Vagina (tissue), 2 donors: Measurements from ENCODE around the gene ZNF580. TPM values are rescaled to one million over a fixed set of nuclear protein-coding genes. Genes with fewer than 3 reads are reported as not detected.
A peak's percentile ranks its signal among the peaks of the same experiment; 100 is the strongest.

Source experiments
- DNase-seq, 2 donors: peaks; one replicate each; pipeline ENCODE4 v3.0.0-alpha.2; 2017; ENCODE audit errors: extremely low spot score in 2 of 2
- H3K27ac ChIP-seq: fragments of 200-600 bp; sonication (generic); one replicate; pipeline ENCODE4 v1.5.1; 2019
- H3K27me3 ChIP-seq: fragments of 200-600 bp; sonication (generic); one replicate; pipeline ENCODE4 v1.5.1; 2019
- H3K36me3 ChIP-seq, 2 donors: fragments of 200-600 bp; sonication (generic); one replicate each; pipeline ENCODE4 v1.5.1; 2017 to 2019
- H3K4me1 ChIP-seq: fragments of 200-600 bp; sonication (generic); one replicate; pipeline ENCODE4 v1.5.1; 2019
- H3K4me3 ChIP-seq, 2 donors: fragments of 200-600 bp; sonication (generic); 1 replicate in 1 of 2; 2 replicates in 1 of 2; pipeline ENCODE4 v1.5.1; 2016 to 2019
- H3K9me3 ChIP-seq: fragments of 200-600 bp; sonication (generic); one replicate; pipeline ENCODE4 v1.5.1; 2019
- CTCF ChIP-seq, 3 experiments: fragments of 450-650 bp in 2 of 3; fragments of 200-600 bp in 1 of 3; sonication (generic) in 1 of 3; IDR thresholded peaks; one replicate each; pipeline ENCODE4 v1.5.1; 2017 to 2019; ENCODE audit warnings: antibody characterized with exemption in 3 of 3, mild to moderate bottlenecking in 2 of 3, moderate library complexity in 2 of 3
- POLR2A ChIP-seq, 2 donors: fragments of 450-650 bp; IDR thresholded peaks; one replicate each; pipeline ENCODE4 v1.6.1; 2017; ENCODE audit warnings: antibody characterized with exemption in 2 of 2, mild to moderate bottlenecking in 2 of 2, moderate library complexity in 2 of 2
- POLR2AphosphoS5 ChIP-seq, 2 donors: sonication (generic); formaldehyde crosslinking; IDR thresholded peaks; one replicate each; pipeline ENCODE4 v1.9.0; 2017; ENCODE audit warnings: antibody characterized with exemption in 2 of 2, mild to moderate bottlenecking in 2 of 2, low read depth in 1 of 2; ENCODE audit not compliant: insufficient read depth in 1 of 2
- intact Hi-C: fragments of 100-400 bp; cut with DNase I; formaldehyde crosslinking; loops from one replicate; pipeline ENCODE4 v1.15.1; 2023
- total RNA-seq: library from RNA; depleted of rRNA; stranded (reverse); fragments of >200 nt; gene quantifications from one replicate; pipeline ENCODE4 v1.2.3, GENCODE V29; 2016

Gene ZNF580
- total RNA-seq, 1 donor from 2014 or later = 30.9 TPM

- H3K4me3 ChIP-seq = no peak overlapping the region
- no peaks in the 10 kb centered on the region for H3K9me3 ChIP-seq
- H3K27ac ChIP-seq = no peak overlapping the region
- TF ChIP-seq POLR2A (IDR thresholded peaks at IDR 0.05) (no peak), POLR2AphosphoS5 (IDR thresholded peaks at IDR 0.05; ENCODE audit: insufficient read depth in 1 of 2, low read depth in 1 of 2) (no peak), CTCF (IDR thresholded peaks at IDR 0.05) (no peak)
- intact Hi-C loops = loop anchor here (10.0 kb wide), 1 partner anchor 198 kb away; the partner anchor contains the start of gene UBE2S
- no peaks in the 10 kb centered on the region for H3K27me3 ChIP-seq
- H3K4me1 ChIP-seq = peaks cover 42% of the 10 kb centered on the region
- H3K36me3 ChIP-seq = no peaks in the 10 kb centered on the region
- DNase-seq = no peak
These were observed 37.7 kb upstream of the ZNF580 start for GRCh38 chr19:55603115-55603514.

- no peaks in the 10 kb centered on the region for H3K27me3 ChIP-seq
- H3K9me3 ChIP-seq = no peaks in the 10 kb centered on the region
- H3K4me1 ChIP-seq = peaks cover 42% of the 10 kb centered on the region
- DNase-seq = no peak
- H3K27ac ChIP-seq = peak overlapping the region; percentile 91
- intact Hi-C loops = loop anchor here (10.0 kb wide), 1 partner anchor 199 kb away; the partner anchor contains the start of gene UBE2S
- TF ChIP-seq CTCF (IDR thresholded peaks at IDR 0.05) (no peak), POLR2A (IDR thresholded peaks at IDR 0.05) (no peak), POLR2AphosphoS5 (IDR thresholded peaks at IDR 0.05; ENCODE audit: insufficient read depth in 1 of 2, low read depth in 1 of 2) (no peak)
- peak overlapping the region in 1 of 2 donors; percentile 70 for H3K4me3 ChIP-seq
- no peaks in the 10 kb centered on the region for H3K36me3 ChIP-seq
These were observed 37.1 kb upstream of the ZNF580 start for GRCh38 chr19:55603581-55604292.

- TF ChIP-seq POLR2A (IDR thresholded peaks at IDR 0.05) = peak in 1 of 2 donors; percentile 7
- TF ChIP-seq CTCF (IDR thresholded peaks at IDR 0.05) = no peak
- TF ChIP-seq POLR2AphosphoS5 (IDR thresholded peaks at IDR 0.05; ENCODE audit: insufficient read depth in 1 of 2, low read depth in 1 of 2) = peak; percentile 71 to 76
- Histone ChIP-seq H3K27me3 (no peaks in the 10 kb centered on the region), H3K4me3 (peak overlapping the region; percentile 70 to 90), H3K4me1 (peaks cover 42% of the 10 kb centered on the region), H3K9me3 (no peaks in the 10 kb centered on the region), H3K27ac (peak overlapping the region; percentile 91), H3K36me3 (no peaks in the 10 kb centered on the region)
- DNase-seq = peak in 1 of 2 donors; percentile 96
- intact Hi-C loops = loop anchor here (10.0 kb wide), 1 partner anchor 200 kb away; the partner anchor contains the start of gene UBE2S
These were observed 35.6 kb upstream of the ZNF580 start for GRCh38 chr19:55605207-55605636.

- DNase-seq = no peak
- Histone ChIP-seq H3K27me3 (no peaks in the 10 kb centered on the region), H3K27ac (peak within 1 kb of the TSS; percentile 91), H3K4me1 (peaks cover 39% of the 10 kb centered on the region), H3K4me3 (peak within 1 kb of the TSS; percentile 70 to 90), H3K36me3 (no peaks in the 10 kb centered on the region), H3K9me3 (no peaks in the 10 kb centered on the region)
- TF ChIP-seq POLR2AphosphoS5 (IDR thresholded peaks at IDR 0.05; ENCODE audit: insufficient read depth in 1 of 2, low read depth in 1 of 2) (peak in 1 of 2 donors; percentile 25), CTCF (IDR thresholded peaks at IDR 0.05) (peak in 2 of 3 experiments; percentile 31 to 46), POLR2A (IDR thresholded peaks at IDR 0.05) (no peak)
- intact Hi-C loops = loop anchor here (10.0 kb wide), 1 partner anchor 201 kb away; the partner anchor contains the start of gene UBE2S
These were observed 34.9 kb upstream of the ZNF580 start, which contains the start of gene ZNF865 for GRCh38 chr19:55605637-55606470. Gene ZNF865 (plus strand): TSS chr19:55605647. CDS start chr19:55613619, 7,972 bp downstream.
